Gastrocnemius medialis (tissue), 4 donors: ENCODE measurements around the gene CD63. TPM values are rescaled to one million over a fixed set of nuclear protein-coding genes. Genes with fewer than 3 reads are reported as not detected.
A peak's percentile ranks its signal among the peaks of the same experiment; 100 is the strongest.

Experiments used
- ATAC-seq, 2 donors: fragments of 150-250 bp; one replicate each; pipeline ENCODE4 v1.9.1; 2016
- DNase-seq, 2 donors: peaks; one replicate each; pipeline ENCODE4 v3.0.0-alpha.2; 2019
- H3K27ac ChIP-seq, 4 donors: fragments of 200-600 bp; sonication (generic); 1 replicate in 1 of 4; 2 replicates in 3 of 4; pipeline ENCODE4 v1.5.1; 2016 to 2018; ENCODE audit warnings: mild to moderate bottlenecking in 2 of 4, moderate library complexity in 1 of 4
- H3K27me3 ChIP-seq, 3 donors: fragments of 200-600 bp; sonication (generic) in 2 of 3; 1 replicate in 1 of 3; 2 replicates in 2 of 3; pipeline versions ENCODE4 v1.5.1 to v1.6.0; 2016 to 2019; ENCODE audit warnings: mild to moderate bottlenecking in 1 of 3, moderate library complexity in 1 of 3
- H3K36me3 ChIP-seq, 2 donors: fragments of 200-600 bp; sonication (generic) in 1 of 2; one replicate each; pipeline ENCODE4 v1.5.1; 2017 to 2018
- H3K4me1 ChIP-seq, 2 donors: fragments of 200-600 bp; sonication (generic) in 1 of 2; one replicate each; pipeline ENCODE4 v1.5.1; 2016 to 2017; ENCODE audit warnings: mild to moderate bottlenecking in 2 of 2
- H3K4me3 ChIP-seq, 4 donors: fragments of 200-600 bp; sonication (generic) in 3 of 4; 1 replicate in 1 of 4; 2 replicates in 3 of 4; pipeline ENCODE4 v1.5.1; 2016 to 2019; ENCODE audit warnings: mild to moderate bottlenecking in 2 of 4
- H3K9me3 ChIP-seq, 3 donors: fragments of 200-600 bp; sonication (generic) in 2 of 3; 1 replicate in 1 of 3; 2 replicates in 2 of 3; pipeline ENCODE4 v1.5.1; 2016 to 2019
- CTCF ChIP-seq, 5 experiments: fragments of 450-650 bp in 3 of 5; fragments of 200-600 bp in 2 of 5; sonication (generic) in 2 of 5; IDR thresholded peaks in 4 of 5; conservative IDR thresholded peaks in 1 of 5; 1 replicate in 4 of 5; 2 replicates in 1 of 5; pipeline ENCODE4 v1.5.1; 2016 to 2019; ENCODE audit warnings: antibody characterized with exemption in 5 of 5, mild to moderate bottlenecking in 3 of 5, moderate library complexity in 3 of 5
- POLR2A ChIP-seq, 2 donors: fragments of 450-650 bp; IDR thresholded peaks; one replicate each; pipeline ENCODE4 v1.6.1; 2017; ENCODE audit warnings: antibody characterized with exemption in 2 of 2, mild to moderate bottlenecking in 2 of 2, moderate library complexity in 2 of 2
- in situ Hi-C, 4 donors: fragments of 200-750 bp; cut with MboI; loops; one replicate each; pipeline versions ENCODE4 v1.15.0 to v1.8.0; 2017; ENCODE audit warnings: low sequenced_read_pairs in 4 of 4
- intact Hi-C: fragments of 100-400 bp; cut with DNase I; formaldehyde crosslinking; loops from one replicate; pipeline ENCODE4 v1.15.1; 2023; ENCODE audit warnings: low total_unique reads
- total RNA-seq, 4 donors: library from RNA; depleted of rRNA; stranded (reverse); fragments of >200 nt; gene quantifications; one replicate each; pipeline versions ENCODE4 v1.1.0 to v1.2.3, GENCODE V29; 2016

Gene CD63
- total RNA-seq = 1,000 to 10,000 TPM in 1 of 4 donors, 100 to 1,000 TPM in 3; 423 to 1,107 (median 634) TPM

- DNase-seq (peak; percentile 88 to 93), ATAC-seq (peak; percentile 76 to 84)
- intact Hi-C loops = loop anchor here (1.0 to 10.0 kb wide), 8 partner anchors 88 to 1734 kb away; partner anchors contain the start of genes BAZ2A, NAB2, NACA and RAB5B
- in situ Hi-C loops = loop anchor here in 1 of 4 donors (10.0 kb wide), 1 partner anchor 54 kb away; no protein-coding TSS in a partner anchor
- peak within 1 kb of the TSS; percentile 99 to 100 (median 99) for H3K27ac ChIP-seq
- no peaks in the 10 kb centered on the region for H3K27me3 ChIP-seq
- no peaks in the 10 kb centered on the region for H3K9me3 ChIP-seq
- H3K4me1 ChIP-seq = peaks cover 24 to 36% of the 10 kb centered on the region in 2 donors
- TF ChIP-seq CTCF (IDR thresholded peaks at IDR 0.05 in 4 of 5, conservative IDR thresholded peaks at IDR 0.05 in 1 of 5) = no peak
- peak; percentile 93 to 95 for TF ChIP-seq POLR2A (IDR thresholded peaks at IDR 0.05)
- H3K36me3 ChIP-seq = peaks cover 0 to 28% of the 10 kb centered on the region in 2 donors
- peak within 1 kb of the TSS; percentile 84 to 96 (median 92) for H3K4me3 ChIP-seq
Measured at GRCh38 chr12:55728939-55729818, at the start of gene CD63. TSS of gene CD63 (minus strand) at chr12:55729009. CDS start at chr12:55728341, 668 bp downstream.

GRCh38 chr12:55777856-55778255, 49.0 kb upstream of the CD63 start:
- Histone ChIP-seq H3K4me3 (no peak overlapping the region), H3K4me1 (no peaks in the 10 kb centered on the region), H3K36me3 (peaks cover 0 to 32% of the 10 kb centered on the region in 2 donors), H3K27me3 (no peaks in the 10 kb centered on the region), H3K27ac (no peak overlapping the region), H3K9me3 (no peaks in the 10 kb centered on the region)
- TF ChIP-seq CTCF (IDR thresholded peaks at IDR 0.05 in 4 of 5, conservative IDR thresholded peaks at IDR 0.05 in 1 of 5) (no peak), POLR2A (IDR thresholded peaks at IDR 0.05) (no peak)
- no peak for ATAC-seq
- intact Hi-C loops (no loop called here), in situ Hi-C loops (no loop called here)
- no peak for DNase-seq

GRCh38 chr12:55771736-55772135, 42.9 kb upstream of the CD63 start:
- Histone ChIP-seq H3K4me3 (no peak overlapping the region), H3K9me3 (no peaks in the 10 kb centered on the region), H3K36me3 (no peaks in the 10 kb centered on the region), H3K27me3 (no peaks in the 10 kb centered on the region), H3K27ac (peak overlapping the region in 2 of 4 donors; percentile 13 to 32), H3K4me1 (peaks cover 7 to 14% of the 10 kb centered on the region in 2 donors)
- no peak for DNase-seq
- intact Hi-C loops = no loop called here
- in situ Hi-C loops = no loop called here
- TF ChIP-seq POLR2A (IDR thresholded peaks at IDR 0.05) (no peak), CTCF (IDR thresholded peaks at IDR 0.05 in 4 of 5, conservative IDR thresholded peaks at IDR 0.05 in 1 of 5) (no peak)
- peak in 1 of 2 donors; percentile 73 for ATAC-seq

DNA sequence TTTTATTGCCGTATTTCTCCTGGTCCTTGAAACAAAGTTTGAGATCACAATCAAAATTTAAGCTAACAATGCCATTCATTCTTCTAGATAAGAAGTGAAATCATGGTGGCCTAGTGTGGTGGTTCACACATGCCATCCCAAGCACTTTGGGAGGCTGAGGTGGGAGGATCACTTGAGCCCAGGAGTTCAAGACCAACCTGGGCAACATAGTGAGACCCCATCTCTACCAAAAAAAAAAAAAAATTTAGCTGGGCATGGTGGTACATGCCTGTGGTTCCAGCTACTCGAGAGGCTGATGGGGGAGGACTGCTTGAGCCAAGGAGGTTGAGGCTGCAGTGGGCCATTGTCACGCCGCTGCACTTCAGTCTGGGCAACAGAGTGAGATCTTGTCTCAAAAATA, 38.3 kb upstream of the CD63 start:
- H3K4me3 ChIP-seq = no peak overlapping the region
- in situ Hi-C loops = no loop called here
- TF ChIP-seq CTCF (IDR thresholded peaks at IDR 0.05 in 4 of 5, conservative IDR thresholded peaks at IDR 0.05 in 1 of 5) (no peak), POLR2A (IDR thresholded peaks at IDR 0.05) (no peak)
- DNase-seq = no peak
- no peaks in the 10 kb centered on the region for H3K9me3 ChIP-seq
- intact Hi-C loops = no loop called here
- peaks cover 3 to 9% of the 10 kb centered on the region in 2 donors for H3K4me1 ChIP-seq
- peaks cover 0 to 6% of the 10 kb centered on the region in 2 donors for H3K36me3 ChIP-seq
- no peak for ATAC-seq
- H3K27ac ChIP-seq = no peak overlapping the region
- H3K27me3 ChIP-seq = no peaks in the 10 kb centered on the region
